ENCODE measurements around the gene SRP14.
"Not testable (repeated sequence)": the region's sequence is repeated elsewhere in the genome, so short reads cannot be mapped to it uniquely, and the experiment has no call there.

SRP14 gene

DNA sequence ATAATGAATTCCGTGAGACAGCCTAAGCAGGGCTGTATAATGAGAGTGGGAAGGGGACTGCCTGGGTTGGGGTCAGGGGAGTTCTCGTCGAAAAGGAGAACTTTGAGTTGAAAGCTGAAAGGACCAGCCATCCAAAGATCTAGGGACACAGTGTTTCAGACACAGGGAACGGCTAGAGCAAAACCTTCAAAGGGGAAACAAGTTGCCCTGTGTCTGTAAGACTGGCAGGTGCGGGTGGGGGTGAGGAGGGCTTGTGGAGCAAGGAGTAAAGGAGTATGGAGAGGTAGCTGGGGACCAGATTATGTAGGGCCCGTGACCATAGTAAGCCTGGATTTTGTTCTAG, 1.3 kb upstream of the SRP14 start:
- TF ChIP-seq CTCF (IDR thresholded peaks at IDR 0.05; ENCODE audit: extremely low read depth, missing control alignments) = no peak
- no peak for DNase-seq (ENCODE audit: low spot score)

- DNase-seq (ENCODE audit: low spot score) = no peak
- no peak for TF ChIP-seq CTCF (IDR thresholded peaks at IDR 0.05; ENCODE audit: extremely low read depth, missing control alignments)
These were observed 725 bp downstream of the SRP14 start for GRCh38 chr15:40038275-40038637.

DNA sequence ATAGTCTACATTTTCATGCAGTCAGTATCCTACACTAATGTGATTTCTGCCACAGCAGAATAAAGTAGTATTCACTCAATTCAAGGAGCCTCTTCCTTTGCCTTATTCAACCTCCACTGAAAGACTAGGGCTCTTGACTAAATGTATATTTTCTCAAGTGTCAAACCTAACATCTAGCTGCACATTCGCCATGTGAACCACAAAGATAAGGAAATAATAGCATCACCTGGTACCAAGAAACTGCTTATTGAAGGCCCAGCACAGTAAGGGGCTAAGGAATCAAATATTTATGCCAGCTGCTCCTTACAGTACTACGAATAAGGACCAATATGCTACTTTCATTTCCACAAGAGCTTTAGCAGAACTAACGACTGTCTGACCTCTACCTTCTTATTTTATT, 1.3 kb downstream of the SRP14 start:
- no peak for DNase-seq (ENCODE audit: low spot score)
- no peak for TF ChIP-seq CTCF (IDR thresholded peaks at IDR 0.05; ENCODE audit: extremely low read depth, missing control alignments)

DNA sequence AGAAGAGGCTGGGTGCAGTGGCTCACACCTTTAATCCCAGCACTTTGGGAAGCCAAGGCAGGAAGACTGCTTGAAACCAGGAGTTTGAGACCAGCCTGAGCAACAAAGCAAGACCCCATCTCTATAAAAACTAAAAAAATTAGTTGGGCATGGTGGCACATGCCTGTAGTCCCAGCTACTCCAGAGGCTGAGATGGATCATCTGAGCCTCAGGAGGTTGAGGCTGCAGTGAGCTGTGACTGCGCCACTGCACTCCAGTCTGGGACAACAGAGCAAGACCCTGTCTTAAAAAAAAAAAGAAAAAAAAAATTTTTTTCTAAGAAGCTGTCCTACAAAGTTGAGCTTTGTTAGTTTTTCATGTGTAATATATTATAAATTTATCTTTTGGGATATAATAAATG, 3.8 kb downstream of the SRP14 start:
- not testable (repeated sequence) for DNase-seq (ENCODE audit: low spot score)

DNA sequence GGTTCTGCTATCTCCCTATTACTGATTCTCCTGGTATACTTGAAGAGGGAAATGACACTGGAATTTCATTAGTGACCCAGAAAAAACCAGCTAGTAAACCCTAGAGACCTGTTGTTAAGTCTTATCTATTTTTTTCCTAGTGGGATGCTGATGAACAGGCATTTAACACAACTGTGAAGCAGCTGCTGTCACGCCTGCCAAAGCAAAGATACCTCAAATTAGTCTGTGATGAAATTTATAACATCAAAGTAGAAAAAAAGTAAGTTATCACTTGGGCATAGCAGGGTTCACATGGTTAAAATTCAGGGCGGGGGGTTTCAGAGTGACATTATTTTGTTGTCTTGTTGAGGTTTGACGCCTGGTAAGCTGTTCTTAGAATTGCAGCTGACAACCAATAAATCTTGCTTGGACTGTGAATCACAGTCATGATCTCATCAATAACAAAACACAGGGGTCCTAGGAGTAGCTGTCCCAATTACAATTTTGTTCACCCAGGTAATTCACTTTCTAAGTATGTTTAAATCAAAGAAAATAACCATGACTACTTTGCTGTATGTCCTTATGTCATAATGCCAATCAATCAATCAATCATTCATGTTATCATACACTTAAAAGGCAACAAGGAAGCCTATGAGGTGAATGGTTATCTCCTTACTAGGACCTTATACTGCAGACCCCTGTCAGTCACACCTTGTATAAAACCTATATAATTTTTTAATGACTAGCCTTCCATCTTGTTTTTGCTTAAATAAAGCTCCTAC, 4.6 kb downstream of the SRP14 start:
- no peak for TF ChIP-seq CTCF (IDR thresholded peaks at IDR 0.05; ENCODE audit: extremely low read depth, missing control alignments)
- DNase-seq (ENCODE audit: low spot score) = no peak

- no peak for DNase-seq (ENCODE audit: low spot score)
- TF ChIP-seq CTCF (IDR thresholded peaks at IDR 0.05; ENCODE audit: extremely low read depth, missing control alignments) = no peak
These were observed 6.7 kb downstream of the SRP14 start for GRCh38 chr15:40032125-40032839.

DNA sequence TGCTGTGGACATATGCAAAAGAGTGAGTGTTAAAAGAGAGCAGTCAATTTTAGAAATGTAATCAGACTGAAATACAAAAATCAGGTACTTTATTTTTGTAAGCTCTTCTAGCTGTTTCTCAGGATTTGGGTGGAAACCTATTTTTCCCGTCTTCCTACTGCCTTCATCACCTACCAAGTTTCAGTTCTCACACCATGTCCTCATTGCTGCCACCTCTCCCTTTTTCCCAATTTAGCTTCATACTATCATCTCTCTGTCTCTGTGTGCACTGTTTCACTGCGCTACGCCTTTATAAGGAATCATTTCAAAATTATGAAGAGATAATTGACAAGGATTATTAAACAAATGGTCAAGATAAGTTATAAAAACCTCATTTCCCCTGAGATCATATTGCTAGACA, 7.7 kb downstream of the SRP14 start:
- DNase-seq (ENCODE audit: low spot score) = no peak
- no peak for TF ChIP-seq CTCF (IDR thresholded peaks at IDR 0.05; ENCODE audit: extremely low read depth, missing control alignments)

Measured in GM20000 (cell line).